IgD-negative memory B cell (primary cell): ENCODE measurements around the gene KCNMA1. TPM values are rescaled to one million over a fixed set of nuclear protein-coding genes. Genes with fewer than 3 reads are reported as not detected.
"Not testable (repeated sequence)": the region's sequence is repeated elsewhere in the genome, so short reads cannot be mapped to it uniquely, and the experiment has no call there.

Experiments
- H3K27ac Mint-ChIP-seq, 3 donors: one replicate each; pipeline ENCODE4 v1.8.0; 2020 to 2022; ENCODE audit warnings: mild to moderate bottlenecking in 3 of 3, mixed read lengths in 3 of 3, moderate library complexity in 1 of 3
- H3K27me3 Mint-ChIP-seq: one replicate; pipeline ENCODE4 v1.8.0; 2021; ENCODE audit warnings: mixed read lengths
- H3K36me3 Mint-ChIP-seq: one replicate; pipeline ENCODE4 v1.8.0; 2020; ENCODE audit warnings: mild to moderate bottlenecking, mixed read lengths
- H3K4me1 Mint-ChIP-seq, 3 donors: one replicate each; pipeline ENCODE4 v1.8.0; 2020 to 2022; ENCODE audit warnings: mixed read lengths in 3 of 3, mild to moderate bottlenecking in 1 of 3
- H3K4me3 Mint-ChIP-seq, 4 donors: one replicate each; pipeline ENCODE4 v1.8.0; 2020 to 2022; ENCODE audit warnings: mild to moderate bottlenecking in 4 of 4, mixed read lengths in 4 of 4, moderate library complexity in 3 of 4
- H3K9me3 Mint-ChIP-seq, 3 donors: one replicate each; pipeline ENCODE4 v1.8.0; 2020 to 2021; ENCODE audit warnings: mixed read lengths in 3 of 3, mild to moderate bottlenecking in 1 of 3
- polyA plus RNA-seq: library from polyadenylated mRNA; unstranded; fragments of 300-500 nt; fragmentation: Illumina TruSeq; gene quantifications from one replicate; pipeline ENCODE4 v1.2.3, GENCODE V29; 2021

Gene KCNMA1
- polyA plus RNA-seq, 1 donor from 2014 or later: 5.5 TPM

DNA sequence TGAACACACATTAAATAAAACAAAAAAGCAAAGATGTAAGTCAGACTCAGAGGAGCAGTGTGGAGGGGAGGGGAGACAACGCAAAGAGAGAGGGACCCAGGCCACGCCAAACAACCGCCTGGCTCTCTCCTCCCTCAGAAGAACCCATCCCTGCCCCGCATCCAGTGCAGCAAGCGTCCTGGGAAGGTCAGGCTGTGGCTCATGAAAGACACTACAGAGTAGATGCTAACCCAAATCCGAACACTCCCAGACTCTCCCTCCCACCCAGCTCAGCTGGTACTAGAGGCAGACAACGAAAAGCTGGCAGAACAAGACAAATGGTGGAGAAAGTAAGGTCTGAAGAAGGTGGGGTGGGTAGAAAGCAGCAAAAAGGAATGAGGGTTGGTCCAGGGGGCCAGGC lies 39.0 kb downstream of the KCNMA1 start:
- Mint-ChIP-seq H3K4me3 (no peak overlapping the region), H3K27me3 (peaks cover 2% of the 10 kb centered on the region), H3K4me1 (peaks cover 2 to 10% (median 10%) of the 10 kb centered on the region in 3 donors), H3K9me3 (no peaks in the 10 kb centered on the region), H3K36me3 (no peaks in the 10 kb centered on the region), H3K27ac (no peak overlapping the region)

DNA sequence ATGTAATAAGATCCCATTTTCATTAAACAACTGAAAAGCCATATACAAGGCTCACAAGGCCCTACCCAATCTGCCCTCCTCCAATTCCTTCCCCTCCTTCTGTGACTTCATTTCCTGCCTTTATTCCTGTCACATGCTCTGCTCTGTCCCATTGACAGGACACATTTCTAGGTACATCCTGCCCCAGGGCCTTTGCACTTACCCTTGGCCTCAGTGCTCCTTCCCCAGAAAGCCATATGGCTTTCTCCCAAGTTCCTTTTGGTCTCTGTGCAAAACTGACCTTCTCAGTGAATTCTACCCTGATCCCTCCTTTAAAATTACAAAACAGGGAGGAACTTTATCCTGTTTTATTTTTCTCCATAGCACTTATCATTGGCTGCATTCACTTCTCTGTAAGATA lies 40.0 kb downstream of the KCNMA1 start:
- Mint-ChIP-seq H3K4me3 (no peak overlapping the region), H3K36me3 (no peaks in the 10 kb centered on the region), H3K9me3 (no peaks in the 10 kb centered on the region), H3K4me1 (peaks cover 0 to 3% (median 2%) of the 10 kb centered on the region in 3 donors), H3K27ac (no peak overlapping the region), H3K27me3 (no peaks in the 10 kb centered on the region)

DNA sequence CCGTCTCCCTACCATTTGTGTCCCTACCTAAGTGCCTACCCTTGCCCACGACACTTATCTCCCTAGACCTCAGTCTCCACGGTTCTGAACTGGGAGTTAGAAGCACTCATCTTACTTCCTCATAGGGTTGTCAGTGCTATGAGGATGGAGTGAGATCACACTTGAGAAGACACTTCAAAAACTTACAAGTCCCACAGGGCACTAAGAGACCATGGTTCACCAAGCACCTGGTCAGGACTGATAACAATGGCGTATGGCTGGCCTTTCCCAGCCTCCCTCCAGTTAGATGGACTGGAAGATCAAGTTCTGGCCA lies 43.2 kb downstream of the KCNMA1 start:
- Mint-ChIP-seq H3K27me3 (peaks cover 2% of the 10 kb centered on the region), H3K9me3 (no peaks in the 10 kb centered on the region), H3K4me3 (no peak overlapping the region), H3K4me1 (peaks cover 0 to 2% (median 0%) of the 10 kb centered on the region in 3 donors), H3K36me3 (peaks cover 3% of the 10 kb centered on the region), H3K27ac (no peak overlapping the region)

DNA sequence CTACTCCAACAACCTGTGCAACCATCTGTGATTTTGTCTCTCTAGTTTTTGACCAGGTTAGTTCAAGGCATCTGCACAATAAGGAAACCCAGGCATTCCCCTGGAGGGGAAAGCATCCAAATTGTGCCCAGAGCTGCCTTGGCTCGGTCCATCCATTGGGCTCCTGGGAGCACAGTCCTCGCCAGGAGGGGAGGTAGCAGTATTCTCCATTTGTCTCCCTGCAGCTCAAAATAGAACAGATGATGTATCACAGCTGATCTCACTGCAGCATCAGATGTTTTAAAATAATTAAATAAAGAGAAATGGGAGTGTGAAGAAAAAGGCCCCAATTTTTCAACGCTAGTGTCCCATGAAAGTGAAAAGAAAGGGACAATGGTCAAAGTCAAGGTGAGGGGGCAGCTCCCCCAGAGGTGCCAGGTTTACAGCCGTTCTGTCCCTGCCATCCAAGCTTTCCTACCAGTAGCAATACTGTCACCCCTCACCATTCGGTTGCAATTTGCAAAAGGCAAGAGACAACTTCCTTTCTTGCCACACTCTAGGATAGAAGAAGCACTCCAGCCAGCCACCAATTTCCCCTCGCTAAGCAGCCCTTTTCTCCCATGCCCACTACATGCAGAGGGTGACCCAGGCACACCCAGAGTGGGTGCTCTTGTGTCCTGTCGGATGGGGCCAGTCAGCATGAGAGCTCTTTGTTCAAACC lies 43.7 kb downstream of the KCNMA1 start:
- Mint-ChIP-seq H3K4me3 (no peak overlapping the region), H3K27ac (no peak overlapping the region), H3K4me1 (peaks cover 0 to 2% (median 0%) of the 10 kb centered on the region in 3 donors), H3K27me3 (peaks cover 2% of the 10 kb centered on the region), H3K36me3 (peaks cover 3% of the 10 kb centered on the region), H3K9me3 (no peaks in the 10 kb centered on the region)

DNA sequence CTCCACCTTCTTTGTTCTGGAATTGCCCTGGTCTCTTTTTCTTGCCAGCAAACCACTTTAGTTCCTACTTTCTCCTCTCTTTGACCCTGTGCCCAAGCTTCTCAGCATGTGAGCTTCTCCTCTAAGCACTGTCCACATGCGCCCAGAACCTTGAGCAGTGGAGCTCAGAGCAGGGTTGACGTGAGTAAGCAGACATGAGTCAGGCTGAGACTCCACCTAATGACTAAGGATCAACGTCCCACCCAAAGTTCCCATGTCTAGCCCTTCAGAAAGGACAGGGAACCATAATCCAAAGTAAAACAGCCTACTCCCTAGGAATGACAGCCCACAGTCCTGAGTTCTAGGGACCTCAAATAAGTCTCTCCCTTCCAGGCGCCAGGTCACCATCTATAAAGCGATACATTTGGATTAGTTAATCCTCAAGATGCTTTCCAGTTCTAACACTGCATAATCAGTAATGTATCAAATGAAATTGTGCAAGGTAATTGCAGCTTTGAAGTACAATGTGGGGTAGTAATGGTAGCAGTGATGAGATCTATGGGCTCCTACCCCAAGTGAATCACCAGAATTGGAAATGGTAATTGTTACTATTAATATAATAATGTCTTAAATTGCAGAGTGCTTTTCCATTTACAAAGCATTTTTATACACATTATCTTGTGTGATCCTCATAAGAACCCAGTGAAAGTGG lies 44.5 kb downstream of the KCNMA1 start:
- H3K9me3 Mint-ChIP-seq: no peaks in the 10 kb centered on the region
- no peak overlapping the region for H3K4me3 Mint-ChIP-seq
- H3K27me3 Mint-ChIP-seq: peaks cover 2% of the 10 kb centered on the region
- peaks cover 3% of the 10 kb centered on the region for H3K36me3 Mint-ChIP-seq
- H3K4me1 Mint-ChIP-seq: peaks cover 0 to 2% (median 0%) of the 10 kb centered on the region in 3 donors
- no peak overlapping the region for H3K27ac Mint-ChIP-seq

DNA sequence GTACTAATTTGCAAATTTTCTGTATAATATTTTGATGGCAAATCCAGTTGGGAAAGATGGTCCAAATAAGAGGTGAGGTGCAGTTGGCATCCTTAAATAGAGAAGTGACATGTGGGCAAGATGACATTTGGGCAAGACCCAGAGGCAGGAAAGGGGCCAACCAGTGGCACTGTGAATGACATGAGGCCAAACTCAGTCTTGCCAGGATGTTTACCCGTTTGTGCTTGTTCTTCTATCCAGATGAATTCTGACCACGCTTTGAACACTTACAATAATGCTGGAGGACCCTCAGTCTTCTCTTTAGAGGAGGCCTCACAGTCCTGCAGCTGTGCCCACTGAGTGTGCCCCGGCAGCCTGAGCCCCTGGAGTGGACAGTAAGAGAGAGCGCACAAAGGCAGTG lies 45.1 kb downstream of the KCNMA1 start:
- Mint-ChIP-seq H3K4me3 (no peak overlapping the region), H3K36me3 (peaks cover 3% of the 10 kb centered on the region), H3K27ac (no peak overlapping the region), H3K27me3 (peaks cover 2% of the 10 kb centered on the region), H3K9me3 (no peaks in the 10 kb centered on the region), H3K4me1 (peaks cover 0 to 2% (median 0%) of the 10 kb centered on the region in 3 donors)

DNA sequence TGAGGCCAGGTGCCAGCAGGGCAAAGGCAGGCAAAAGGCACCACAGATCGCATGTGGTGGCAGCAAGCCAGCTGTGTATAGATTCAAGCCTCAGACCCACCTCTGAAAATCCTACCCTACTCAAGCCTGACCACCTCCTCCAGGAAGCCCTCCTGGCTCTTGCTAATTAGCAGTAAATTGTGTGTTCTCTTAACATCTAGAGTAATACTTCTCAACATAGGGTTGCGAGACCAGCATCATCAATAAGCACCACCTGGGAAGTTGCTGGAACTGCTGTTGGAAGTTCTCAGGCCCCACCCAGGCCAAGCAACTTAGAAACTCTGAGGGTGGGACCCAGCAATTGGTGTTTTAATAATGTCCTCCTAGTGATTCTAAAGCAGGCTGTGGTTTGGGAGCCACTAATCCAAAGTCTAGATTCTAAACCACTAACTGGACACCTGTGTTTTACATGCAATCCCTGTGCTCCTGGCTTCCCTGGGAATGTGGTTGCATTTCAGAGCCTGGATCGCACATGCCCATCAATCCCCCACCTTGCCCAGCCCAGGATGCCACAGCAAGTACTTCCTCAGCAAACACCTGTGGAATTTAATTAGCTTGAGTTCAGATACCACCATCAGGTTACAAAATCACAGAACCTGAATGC lies 46.2 kb downstream of the KCNMA1 start:
- H3K27ac Mint-ChIP-seq: no peak overlapping the region
- H3K4me1 Mint-ChIP-seq: peaks cover 0 to 2% (median 0%) of the 10 kb centered on the region in 3 donors
- peaks cover 3% of the 10 kb centered on the region for H3K36me3 Mint-ChIP-seq
- no peaks in the 10 kb centered on the region for H3K9me3 Mint-ChIP-seq
- H3K27me3 Mint-ChIP-seq: peaks cover 2% of the 10 kb centered on the region
- no peak overlapping the region for H3K4me3 Mint-ChIP-seq

DNA sequence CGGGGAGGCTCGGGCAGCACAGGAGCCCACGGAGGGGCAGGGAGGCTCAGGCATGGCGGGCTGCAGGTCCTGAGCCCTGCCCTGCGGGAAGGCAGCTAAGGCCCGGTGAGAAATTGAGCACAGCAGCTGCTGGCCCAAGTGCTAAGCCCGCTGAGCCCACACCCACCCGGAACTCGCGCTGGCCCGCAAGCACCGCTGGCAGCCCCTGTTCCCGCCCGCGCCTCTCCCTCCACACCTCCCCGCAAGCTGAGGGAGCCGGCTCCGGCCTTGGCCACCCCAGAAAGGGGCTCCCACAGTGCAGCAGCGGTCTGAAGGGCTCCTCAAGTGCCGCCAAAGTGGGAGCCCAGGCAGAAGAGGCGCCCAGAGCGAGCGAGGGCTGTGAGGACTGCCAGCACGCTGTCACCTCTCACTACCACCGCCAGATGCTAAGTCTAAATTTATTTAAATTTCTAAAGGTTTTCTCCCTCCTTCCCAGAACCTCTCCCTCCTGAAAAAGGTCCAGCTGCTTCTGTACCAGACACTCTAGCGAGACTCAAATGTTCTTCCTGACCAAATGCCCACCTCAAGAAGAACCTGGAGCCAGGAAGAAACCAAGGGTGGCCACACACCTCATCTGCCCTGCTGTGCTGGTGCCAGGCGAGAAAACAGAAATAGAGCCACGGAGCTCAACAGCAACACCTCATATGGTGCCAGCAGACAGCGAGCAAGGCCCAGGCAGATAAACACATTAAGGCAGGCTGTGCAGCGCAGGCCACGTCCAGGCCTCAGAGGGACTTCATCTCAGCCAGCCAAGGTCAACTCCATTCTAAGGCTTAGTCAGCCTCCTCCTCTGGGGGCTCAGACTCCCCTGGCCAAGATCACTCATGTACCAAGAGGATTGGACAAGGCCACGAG lies 47.0 kb downstream of the KCNMA1 start:
- Mint-ChIP-seq H3K4me3 (no peak overlapping the region), H3K27ac (no peak overlapping the region), H3K36me3 (peaks cover 3% of the 10 kb centered on the region), H3K27me3 (peaks cover 2% of the 10 kb centered on the region), H3K9me3 (no peaks in the 10 kb centered on the region), H3K4me1 (peaks cover 0 to 2% (median 0%) of the 10 kb centered on the region in 3 donors)

DNA sequence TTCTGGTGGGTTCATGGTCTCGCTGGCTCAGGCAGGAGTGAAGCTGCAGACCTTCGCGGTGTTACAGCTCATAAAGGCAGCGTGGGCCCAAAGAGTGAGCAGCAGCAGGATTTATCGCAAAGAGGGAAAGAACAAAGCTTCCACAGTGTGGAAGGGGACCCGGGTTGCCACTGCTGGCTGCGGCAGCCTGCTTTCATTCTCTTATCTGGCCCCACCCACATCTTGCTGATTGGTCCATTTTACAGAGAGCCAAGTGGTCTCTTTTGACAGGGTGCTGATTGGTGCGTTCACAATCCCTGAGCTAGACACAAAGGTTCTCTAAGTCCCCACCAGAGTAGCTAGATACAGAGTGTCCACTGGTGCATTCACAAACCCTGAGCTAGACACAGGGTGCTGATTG lies 47.9 kb downstream of the KCNMA1 start:
- H3K4me1 Mint-ChIP-seq, H3K4me3 Mint-ChIP-seq, H3K27me3 Mint-ChIP-seq, H3K36me3 Mint-ChIP-seq, H3K27ac Mint-ChIP-seq, H3K9me3 Mint-ChIP-seq: not testable (repeated sequence)

DNA sequence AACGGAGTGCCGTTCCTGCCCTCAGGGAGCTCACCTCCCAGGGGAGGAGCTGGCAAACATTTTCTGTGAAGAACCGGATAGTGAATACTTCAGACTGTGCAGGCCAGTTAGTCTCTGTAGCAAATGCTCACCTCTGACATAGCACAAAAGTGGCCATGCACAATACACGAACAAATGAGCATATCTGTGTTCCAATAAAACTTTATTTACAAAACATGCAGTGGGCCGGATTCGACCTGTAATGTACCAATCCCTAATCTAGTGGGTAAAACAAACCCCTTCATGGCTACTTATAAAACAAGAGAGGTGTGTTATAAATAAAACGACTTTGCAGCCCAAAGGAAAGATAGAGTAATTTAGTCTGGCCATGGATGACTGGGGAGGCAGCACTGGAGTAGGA lies 48.7 kb downstream of the KCNMA1 start:
- peaks cover 3% of the 10 kb centered on the region for H3K36me3 Mint-ChIP-seq
- H3K27ac Mint-ChIP-seq: no peak overlapping the region
- no peak overlapping the region for H3K4me3 Mint-ChIP-seq
- H3K9me3 Mint-ChIP-seq: no peaks in the 10 kb centered on the region
- peaks cover 2% of the 10 kb centered on the region for H3K27me3 Mint-ChIP-seq
- peaks cover 0 to 1% (median 0%) of the 10 kb centered on the region in 3 donors for H3K4me1 Mint-ChIP-seq

DNA sequence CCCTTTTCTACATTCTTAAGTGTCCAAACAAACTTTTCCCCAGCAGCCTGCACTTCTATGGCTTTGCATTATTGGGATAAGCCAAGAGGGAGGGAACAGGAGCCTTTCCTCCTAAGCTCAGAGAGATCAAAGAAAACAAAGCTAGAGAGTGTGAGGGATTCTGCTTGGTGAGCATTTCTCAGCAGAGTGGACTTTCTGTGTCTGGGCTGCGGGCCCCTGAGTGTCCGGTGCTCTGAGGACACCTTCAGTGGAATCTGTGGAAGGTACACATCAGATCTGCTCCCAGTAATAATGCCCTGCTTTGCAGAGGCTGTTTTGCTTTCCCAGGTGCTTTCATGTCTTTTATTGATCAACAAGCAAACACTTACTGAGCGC lies 50.2 kb downstream of the KCNMA1 start:
- H3K27ac Mint-ChIP-seq: no peak overlapping the region
- H3K4me1 Mint-ChIP-seq: peaks cover 0 to 9% (median 0%) of the 10 kb centered on the region in 3 donors
- no peak overlapping the region for H3K4me3 Mint-ChIP-seq
- peaks cover 3% of the 10 kb centered on the region for H3K36me3 Mint-ChIP-seq
- peaks cover 2% of the 10 kb centered on the region for H3K27me3 Mint-ChIP-seq
- no peaks in the 10 kb centered on the region for H3K9me3 Mint-ChIP-seq

DNA sequence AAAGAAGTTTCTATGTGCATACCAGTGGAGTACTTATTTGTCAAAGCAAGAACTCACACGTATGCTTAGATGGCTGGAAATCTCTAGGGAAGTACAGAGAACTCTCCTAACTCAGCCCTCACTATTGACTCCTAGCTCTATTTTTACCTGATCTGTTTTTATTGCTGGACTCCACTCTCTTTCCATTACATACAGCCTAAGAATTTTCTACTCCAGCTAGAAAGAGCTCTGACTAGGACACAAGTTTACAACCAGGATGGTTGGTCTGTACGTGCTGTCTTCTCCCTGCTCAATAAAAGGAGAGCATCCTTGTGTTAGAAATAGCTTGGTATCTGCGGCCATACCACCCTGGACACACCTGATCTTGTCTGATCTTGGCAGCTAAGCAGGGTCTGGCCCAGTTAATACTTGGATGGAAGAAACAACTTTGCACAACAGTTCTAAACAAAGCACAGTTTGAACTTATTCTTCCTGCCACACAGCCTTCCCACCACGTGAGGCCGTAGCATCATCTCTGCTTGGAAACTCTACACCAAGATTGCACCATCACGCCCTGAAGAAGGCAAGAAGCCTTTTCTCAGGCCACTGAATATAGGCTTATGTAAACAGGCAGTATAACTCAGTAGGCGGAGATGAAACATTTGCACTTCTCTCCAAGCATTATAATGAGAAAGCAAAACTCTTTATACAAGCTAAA lies 50.7 kb downstream of the KCNMA1 start:
- Mint-ChIP-seq H3K27ac (no peak overlapping the region), H3K36me3 (peaks cover 3% of the 10 kb centered on the region), H3K4me1 (peaks cover 0 to 9% (median 0%) of the 10 kb centered on the region in 3 donors), H3K27me3 (peaks cover 2% of the 10 kb centered on the region), H3K4me3 (no peak overlapping the region), H3K9me3 (no peaks in the 10 kb centered on the region)

DNA sequence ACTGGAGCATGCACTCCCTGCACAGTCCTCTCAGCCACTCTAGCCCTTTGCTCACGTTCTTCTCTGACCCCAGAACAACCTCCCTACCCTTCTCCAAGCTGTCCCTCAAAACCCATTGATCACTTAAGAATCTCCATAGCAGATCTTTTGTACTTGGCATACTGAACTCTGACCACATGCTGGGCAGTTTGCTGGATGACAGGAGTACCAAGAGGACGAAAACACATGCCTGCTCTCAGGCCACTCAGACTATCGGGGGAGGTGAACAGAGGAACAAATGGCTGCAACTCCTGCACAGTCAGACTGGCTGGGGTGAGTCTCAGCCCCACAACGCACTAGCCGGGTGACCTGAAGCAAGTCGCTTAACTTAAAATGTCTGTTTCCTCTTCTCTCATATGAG lies 52.7 kb downstream of the KCNMA1 start:
- Mint-ChIP-seq H3K4me1 (peaks cover 0 to 9% (median 0%) of the 10 kb centered on the region in 3 donors), H3K9me3 (no peaks in the 10 kb centered on the region), H3K27ac (peak overlapping the region in 1 of 3 donors; percentile 27), H3K27me3 (no peaks in the 10 kb centered on the region), H3K4me3 (no peak overlapping the region), H3K36me3 (no peaks in the 10 kb centered on the region)

DNA sequence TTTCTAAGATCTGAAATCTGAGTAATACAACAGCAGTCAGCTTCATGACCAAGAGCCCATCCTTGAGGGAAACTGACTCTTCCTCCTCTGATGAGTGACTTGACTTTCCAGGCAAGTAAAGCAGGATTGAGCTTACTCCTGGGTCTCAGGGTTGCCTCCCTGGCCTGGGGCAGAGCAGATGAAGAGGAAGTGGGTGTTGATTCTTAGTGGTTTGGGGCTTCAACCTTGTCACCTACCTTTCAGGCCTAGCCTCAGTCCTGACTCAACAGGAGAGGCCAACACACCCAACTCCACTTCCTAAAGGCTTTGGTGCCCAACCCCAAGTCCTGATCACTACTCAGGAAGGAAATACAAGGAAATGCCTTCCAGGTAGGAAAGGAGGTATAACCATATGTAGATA lies 54.1 kb downstream of the KCNMA1 start:
- Mint-ChIP-seq H3K27ac (no peak overlapping the region), H3K27me3 (no peaks in the 10 kb centered on the region), H3K4me3 (no peak overlapping the region), H3K4me1 (peaks cover 0 to 9% (median 0%) of the 10 kb centered on the region in 3 donors), H3K36me3 (no peaks in the 10 kb centered on the region), H3K9me3 (no peaks in the 10 kb centered on the region)
